Small intestine (tissue), 7 donors: ENCODE measurements around the gene LAMA5. TPM values are rescaled to one million over a fixed set of nuclear protein-coding genes. Genes with fewer than 3 reads are reported as not detected.

Experiments used
- DNase-seq, 2 donors: peaks; one replicate each; pipeline versions ENCODE4 v3.0.0 to v3.0.0-alpha.2; 2013
- FAIRE-seq: peaks from 2 replicates; lab custom pipeline; 2012; peaks lifted over from hg19 to GRCh38; lab: Jason Lieb, UNC
- H3K27ac ChIP-seq, 3 donors: one replicate each; pipeline ENCODE4 v1.5.1; 2013; ENCODE audit warnings: low read length in 2 of 3, mild to moderate bottlenecking in 2 of 3, control low read depth in 1 of 3, inconsistent platforms in 1 of 3, low read depth in 1 of 3, moderate library complexity in 1 of 3
- H3K27me3 ChIP-seq, 3 donors: one replicate each; pipeline ENCODE4 v1.6.1; 2013; ENCODE audit warnings: low read length in 3 of 3, inconsistent platforms in 1 of 3; ENCODE audit not compliant: control insufficient read depth in 3 of 3, insufficient read depth in 3 of 3
- H3K36me3 ChIP-seq, 3 donors: one replicate each; pipeline ENCODE4 v1.6.1; 2013; ENCODE audit warnings: low read length in 3 of 3, inconsistent platforms in 1 of 3, low read depth in 1 of 3, mild to moderate bottlenecking in 1 of 3, moderate library complexity in 1 of 3; ENCODE audit not compliant: control insufficient read depth in 3 of 3, insufficient read depth in 2 of 3
- H3K4me1 ChIP-seq, 3 donors: one replicate each; pipeline ENCODE4 v1.6.1; 2013; ENCODE audit warnings: low read length in 2 of 3, inconsistent platforms in 1 of 3, low read depth in 1 of 3, mild to moderate bottlenecking in 1 of 3, moderate library complexity in 1 of 3; ENCODE audit not compliant: control insufficient read depth in 3 of 3, insufficient read depth in 2 of 3
- H3K4me3 ChIP-seq, 3 donors: one replicate each; pipeline ENCODE4 v1.5.1; 2013; ENCODE audit warnings: low read length in 3 of 3, control low read depth in 1 of 3, inconsistent platforms in 1 of 3, low read depth in 1 of 3, mild to moderate bottlenecking in 1 of 3, moderate library complexity in 1 of 3
- H3K9me3 ChIP-seq, 2 donors: one replicate each; pipeline ENCODE4 v1.6.1; 2013; ENCODE audit warnings: low read depth in 1 of 2, low read length in 1 of 2; ENCODE audit not compliant: control insufficient read depth in 2 of 2, insufficient read depth in 1 of 2
- WGBS, 3 donors: extraction: QIAGEN DNeasy Blood & Tissue Kit; methylation state at CpG; one replicate each; pipeline ENCODE4 v1.1.7; 2013; 5-methylcytosine and 5-hydroxymethylcytosine counted together
- polyA plus RNA-seq, 4 donors: library from polyadenylated mRNA; stranded (reverse) in 3 of 4; unstranded in 1 of 4; fragments of 200-250 nt in 3 of 4; fragments of 120-200 nt in 1 of 4; gene quantifications; one replicate each; pipeline versions ENCODE4 v1.2.1 to v1.2.3, GENCODE V29; 2013
- donor health status: healthy with polysubstance abuse.
- donor health status: control.
- donor health status: control.
- donor health status: Bipolar disorder and iron deficiency.
- donor health status: healthy.

The LAMA5 gene
- polyA plus RNA-seq, 4 donors = 1.3 to 62.8 (median 23.0) TPM

GRCh38 chr20:62275219-62275618 lies 91.9 kb downstream of the LAMA5 start:
- H3K27me3 ChIP-seq = no peaks in the 10 kb centered on the region
- H3K9me3 ChIP-seq = no peaks in the 10 kb centered on the region
- FAIRE-seq = no peak
- H3K36me3 ChIP-seq = peaks cover 16 to 75% (median 20%) of the 10 kb centered on the region in 3 donors
- no peaks in the 10 kb centered on the region for H3K4me1 ChIP-seq
- no peak overlapping the region for H3K27ac ChIP-seq
- WGBS, 3 donors = 86 to 92% (median 91%) methylated on average over 10 of the region's 10 CpGs
- DNase-seq = no peak
- H3K4me3 ChIP-seq = no peak overlapping the region

- Histone ChIP-seq H3K27ac (no peak overlapping the region), H3K36me3 (peaks cover 13 to 75% (median 15%) of the 10 kb centered on the region in 3 donors), H3K27me3 (no peaks in the 10 kb centered on the region), H3K9me3 (no peaks in the 10 kb centered on the region), H3K4me1 (no peaks in the 10 kb centered on the region), H3K4me3 (no peak overlapping the region)
- WGBS, 3 donors = 82 to 84% (median 82%) methylated on average over 13 of the region's 13 CpGs
- no peak for FAIRE-seq
- DNase-seq = no peak
Observed at GRCh38 chr20:62274332-62274950, 92.7 kb downstream of the LAMA5 start.

GRCh38 chr20:62273416-62273815 lies 93.7 kb downstream of the LAMA5 start:
- Histone ChIP-seq H3K27me3 (no peaks in the 10 kb centered on the region), H3K4me3 (no peak overlapping the region), H3K36me3 (peaks cover 10 to 77% (median 20%) of the 10 kb centered on the region in 3 donors), H3K4me1 (no peaks in the 10 kb centered on the region), H3K9me3 (no peaks in the 10 kb centered on the region), H3K27ac (no peak overlapping the region)
- WGBS, 3 donors = 95 to 96% (median 96%) methylated on average over 18 of the region's 18 CpGs
- FAIRE-seq (no peak), DNase-seq (no peak)

GRCh38 chr20:62272200-62272599 lies 94.9 kb downstream of the LAMA5 start:
- Histone ChIP-seq H3K36me3 (peaks cover 10 to 79% (median 18%) of the 10 kb centered on the region in 3 donors), H3K4me3 (no peak overlapping the region), H3K4me1 (no peaks in the 10 kb centered on the region), H3K27ac (no peak overlapping the region), H3K9me3 (no peaks in the 10 kb centered on the region), H3K27me3 (no peaks in the 10 kb centered on the region)
- DNase-seq (no peak), FAIRE-seq (no peak)
- 85 to 91% (median 87%) methylated on average over 10 of the region's 10 CpGs for WGBS, 3 donors

GRCh38 chr20:62269871-62270270 lies 97.2 kb downstream of the LAMA5 start:
- H3K27ac ChIP-seq = no peak overlapping the region
- H3K36me3 ChIP-seq = peaks cover 10 to 80% (median 21%) of the 10 kb centered on the region in 3 donors
- H3K9me3 ChIP-seq = peaks cover 0 to 6% of the 10 kb centered on the region in 2 donors
- DNase-seq (no peak), FAIRE-seq (no peak)
- H3K27me3 ChIP-seq = no peaks in the 10 kb centered on the region
- H3K4me1 ChIP-seq = no peaks in the 10 kb centered on the region
- no peak overlapping the region for H3K4me3 ChIP-seq
- 89 to 95% (median 92%) methylated on average over 17 of the region's 17 CpGs for WGBS, 3 donors

GRCh38 chr20:62269378-62269777 lies 97.7 kb downstream of the LAMA5 start:
- FAIRE-seq (no peak), DNase-seq (no peak)
- no peaks in the 10 kb centered on the region for H3K27me3 ChIP-seq
- H3K4me3 ChIP-seq = no peak overlapping the region
- H3K9me3 ChIP-seq = peaks cover 0 to 11% of the 10 kb centered on the region in 2 donors
- H3K27ac ChIP-seq = no peak overlapping the region
- no peaks in the 10 kb centered on the region for H3K4me1 ChIP-seq
- 88 to 91% (median 90%) methylated on average over 13 to 14 of the region's 14 CpGs for WGBS, 3 donors
- H3K36me3 ChIP-seq = peaks cover 10 to 82% (median 21%) of the 10 kb centered on the region in 3 donors

- WGBS, 3 donors = 81 to 83% (median 82%) methylated on average over 7 of the region's 7 CpGs
- DNase-seq (no peak), FAIRE-seq (no peak)
- Histone ChIP-seq H3K27me3 (no peaks in the 10 kb centered on the region), H3K27ac (no peak overlapping the region), H3K9me3 (peaks cover 0 to 15% of the 10 kb centered on the region in 2 donors), H3K4me1 (no peaks in the 10 kb centered on the region), H3K4me3 (no peak overlapping the region), H3K36me3 (peaks cover 4 to 82% (median 25%) of the 10 kb centered on the region in 3 donors)
Observed at GRCh38 chr20:62268228-62268900, 98.7 kb downstream of the LAMA5 start.

GRCh38 chr20:62267543-62267942 lies 99.6 kb downstream of the LAMA5 start:
- Histone ChIP-seq H3K4me1 (no peaks in the 10 kb centered on the region), H3K27ac (no peak overlapping the region), H3K36me3 (peaks cover 2 to 82% (median 20%) of the 10 kb centered on the region in 3 donors), H3K9me3 (peaks cover 0 to 15% of the 10 kb centered on the region in 2 donors), H3K4me3 (no peak overlapping the region), H3K27me3 (no peaks in the 10 kb centered on the region)
- FAIRE-seq = no peak
- no peak for DNase-seq
- WGBS, 3 donors = 86 to 93% (median 93%) methylated on average over 10 of the region's 10 CpGs
